Karpas-422 (cell line): Measurements from ENCODE around the gene UTY. TPM values are rescaled to one million over a fixed set of nuclear protein-coding genes. Genes with fewer than 3 reads are reported as not detected.

Experiments
- DNase-seq: peaks from one replicate; pipeline ENCODE4 v3.0.0-alpha.2; 2015
- H2AFZ ChIP-seq: fragments of 200-600 bp; sonication (generic); 2 replicates; pipeline ENCODE4 v1.6.1; 2014; ENCODE audit warnings: antibody characterized with exemption, low read length, mixed read lengths
- H3K27ac ChIP-seq: fragments of 200-600 bp; sonication (generic); 2 replicates; pipeline ENCODE4 v1.5.1; 2014; ENCODE audit warnings: mild to moderate bottlenecking, low read length, moderate library complexity
- H3K27me3 ChIP-seq: fragments of 200-600 bp; sonication (generic); 2 replicates; pipeline ENCODE4 v1.6.1; 2014; ENCODE audit warnings: low read length, mixed read lengths
- H3K36me3 ChIP-seq: fragments of 200-600 bp; sonication (generic); 2 replicates; pipeline ENCODE4 v1.6.1; 2014; ENCODE audit warnings: low read length, mixed read lengths; ENCODE audit not compliant: insufficient read depth
- H3K4me1 ChIP-seq: fragments of 200-600 bp; sonication (generic); 2 replicates; pipeline ENCODE4 v1.6.1; 2014; ENCODE audit warnings: mild to moderate bottlenecking, low read length, mixed read lengths
- H3K4me2 ChIP-seq: fragments of 200-600 bp; sonication (generic); 2 replicates; pipeline ENCODE4 v1.6.1; 2014; ENCODE audit warnings: low read length, low read depth, mild to moderate bottlenecking; ENCODE audit not compliant: poor library complexity, severe bottlenecking
- H3K4me3 ChIP-seq: fragments of 200-600 bp; sonication (generic); 2 replicates; pipeline ENCODE4 v1.5.1; 2014; ENCODE audit warnings: mild to moderate bottlenecking, antibody characterized with exemption, low read length, mixed read lengths
- H3K79me2 ChIP-seq: fragments of 200-600 bp; sonication (generic); 2 replicates; pipeline ENCODE4 v1.6.1; 2014; ENCODE audit warnings: mild to moderate bottlenecking, low read length, mixed read lengths
- H3K9ac ChIP-seq: fragments of 200-600 bp; sonication (generic); 2 replicates; pipeline ENCODE4 v1.6.0; 2014; ENCODE audit warnings: low read length
- H3K9me2 ChIP-seq: fragments of 200-600 bp; sonication (generic), shearing (Covaris generic); replicated peaks from 2 replicates; pipeline ENCODE4 v1.6.0; 2014; ENCODE audit warnings: mild to moderate bottlenecking, low read length, moderate library complexity; ENCODE audit not compliant: insufficient read depth
- H3K9me3 ChIP-seq: fragments of 300-700, 200-600 bp; sonication (generic); 2 replicates; pipeline ENCODE4 v1.6.1; 2014; ENCODE audit warnings: low read length, mixed read lengths
- H4K20me1 ChIP-seq: fragments of 200-600 bp; sonication (generic); 2 replicates; pipeline ENCODE4 v1.6.1; 2014; ENCODE audit warnings: mild to moderate bottlenecking, antibody characterized with exemption, low read length, low read depth; ENCODE audit not compliant: insufficient read depth
- total RNA-seq: library from RNA; depleted of rRNA; stranded (reverse); fragments of >200 nt; shearing (Covaris generic); gene quantifications from 2 replicates; pipeline ENCODE4 v1.2.3, GENCODE V29; 2014; ENCODE audit warnings: low replicate concordance; rRNA removed

Gene UTY
- total RNA-seq: not detected in 2 replicates

DNA sequence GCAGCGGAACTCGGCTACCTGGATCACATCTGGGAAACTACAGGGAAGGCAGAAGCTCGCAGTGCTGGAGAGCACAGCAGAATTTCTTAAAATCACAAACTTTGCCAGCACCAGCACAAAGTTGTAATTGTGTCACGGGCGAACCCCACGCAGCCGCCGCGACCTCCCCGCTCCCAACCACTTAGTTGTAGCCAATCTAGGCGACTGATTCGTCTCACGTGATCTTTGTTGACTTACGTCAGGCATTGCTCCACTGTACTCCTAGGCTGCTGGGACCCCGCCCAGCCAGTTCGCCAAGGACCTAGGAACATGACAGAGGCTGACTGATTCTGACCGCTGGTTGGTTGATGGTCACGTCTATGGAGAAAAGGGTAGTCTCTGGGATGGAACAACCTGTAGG, at the start of gene UTY:
Gene UTY (minus strand): TSS at position 206 of the 400 bp plus-strand sequence. CDS start 368 bp downstream, outside the sequence.
- no peaks in the 10 kb centered on the region for H3K79me2 ChIP-seq
- H3K27ac ChIP-seq: no peak within 1 kb of the TSS
- no peaks in the 10 kb centered on the region for H3K9me3 ChIP-seq
- H3K9me2 ChIP-seq: no peaks in the 10 kb centered on the region
- no peaks in the 10 kb centered on the region for H4K20me1 ChIP-seq
- DNase-seq: no peak
- no peak within 1 kb of the TSS for H2AFZ ChIP-seq
- no peak within 1 kb of the TSS for H3K9ac ChIP-seq
- H3K36me3 ChIP-seq: no peaks in the 10 kb centered on the region
- H3K4me3 ChIP-seq: no peak within 1 kb of the TSS
- H3K4me2 ChIP-seq: no peak within 1 kb of the TSS
- no peaks in the 10 kb centered on the region for H3K27me3 ChIP-seq
- no peaks in the 10 kb centered on the region for H3K4me1 ChIP-seq

DNA sequence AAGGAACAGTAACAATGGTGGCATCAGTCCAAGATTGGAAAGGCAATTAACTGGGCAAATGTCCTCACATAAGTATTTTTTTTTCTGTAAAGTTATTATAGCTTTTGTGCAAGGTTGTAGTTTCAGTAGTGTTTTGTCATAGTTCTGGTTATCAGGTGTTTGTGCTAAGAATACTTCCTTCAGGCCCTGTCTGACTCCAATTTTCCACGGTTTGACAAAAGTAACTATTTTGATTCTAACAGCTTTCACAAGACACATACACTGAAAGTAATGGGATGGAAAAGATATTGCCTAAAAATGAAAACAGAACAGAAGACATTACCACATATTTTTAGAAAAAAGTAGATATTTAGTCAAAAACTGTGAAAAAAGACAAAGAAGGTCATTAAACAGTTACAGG, 40.6 kb upstream of the UTY start:
- no peak for DNase-seq
- no peak overlapping the region for H3K9ac ChIP-seq
- no peak overlapping the region for H3K4me2 ChIP-seq
- no peaks in the 10 kb centered on the region for H3K9me2 ChIP-seq
- no peaks in the 10 kb centered on the region for H3K4me1 ChIP-seq
- no peak overlapping the region for H3K4me3 ChIP-seq
- H3K36me3 ChIP-seq: no peaks in the 10 kb centered on the region
- H2AFZ ChIP-seq: no peak overlapping the region
- H3K9me3 ChIP-seq: no peaks in the 10 kb centered on the region
- no peak overlapping the region for H3K27ac ChIP-seq
- no peaks in the 10 kb centered on the region for H4K20me1 ChIP-seq
- no peaks in the 10 kb centered on the region for H3K79me2 ChIP-seq
- H3K27me3 ChIP-seq: no peaks in the 10 kb centered on the region

DNA sequence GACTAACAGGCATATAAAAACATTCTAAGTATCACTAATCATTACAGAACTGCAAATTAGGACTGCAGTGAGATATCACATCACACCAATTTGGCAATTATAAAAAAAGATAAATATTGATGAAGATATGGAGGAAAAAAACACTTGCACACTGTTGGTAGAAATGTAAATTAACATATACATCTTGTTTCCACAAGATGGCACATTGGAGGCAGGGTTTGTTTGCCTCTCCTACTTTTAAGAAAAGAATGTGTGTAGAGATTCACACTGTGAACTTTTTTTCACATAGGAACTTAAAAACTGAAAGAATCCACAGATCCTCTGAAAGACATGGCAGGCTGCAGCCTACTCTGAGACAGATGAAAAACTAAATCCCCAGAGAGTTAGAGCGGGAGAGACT, 21.4 kb upstream of the UTY start:
- Histone ChIP-seq H3K36me3 (no peaks in the 10 kb centered on the region), H3K9ac (no peak overlapping the region), H3K4me2 (no peak overlapping the region), H3K79me2 (no peaks in the 10 kb centered on the region), H2AFZ (no peak overlapping the region), H3K27ac (no peak overlapping the region), H3K27me3 (no peaks in the 10 kb centered on the region), H3K4me1 (no peaks in the 10 kb centered on the region), H4K20me1 (no peaks in the 10 kb centered on the region), H3K4me3 (no peak overlapping the region), H3K9me2 (no peaks in the 10 kb centered on the region), H3K9me3 (no peaks in the 10 kb centered on the region)
- no peak for DNase-seq

DNA sequence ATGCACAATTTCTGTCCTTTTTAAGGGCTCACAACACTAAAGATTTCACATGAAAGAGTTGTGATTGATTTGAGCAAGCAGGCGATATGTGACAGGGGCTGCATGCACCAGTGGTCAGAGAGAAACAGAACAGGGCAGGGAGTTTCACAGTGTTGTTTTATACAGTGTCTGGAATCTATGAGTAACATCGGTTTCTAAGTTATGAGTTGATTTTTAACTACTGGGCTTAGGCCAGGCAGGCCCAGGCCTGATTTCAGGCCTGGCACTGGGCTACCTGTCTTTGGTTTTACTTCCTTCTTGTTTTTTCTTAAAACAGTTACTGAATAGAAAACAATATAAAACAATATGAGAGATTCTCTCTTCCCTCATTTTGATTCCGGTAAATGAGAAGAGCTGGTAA, 13.9 kb upstream of the UTY start:
- Histone ChIP-seq H2AFZ (no peak overlapping the region), H3K27me3 (no peaks in the 10 kb centered on the region), H3K4me3 (no peak overlapping the region), H3K4me1 (no peaks in the 10 kb centered on the region), H3K36me3 (no peaks in the 10 kb centered on the region), H4K20me1 (no peaks in the 10 kb centered on the region), H3K9ac (no peak overlapping the region), H3K4me2 (no peak overlapping the region), H3K79me2 (no peaks in the 10 kb centered on the region), H3K27ac (no peak overlapping the region), H3K9me2 (no peaks in the 10 kb centered on the region), H3K9me3 (no peaks in the 10 kb centered on the region)
- DNase-seq: no peak

DNA sequence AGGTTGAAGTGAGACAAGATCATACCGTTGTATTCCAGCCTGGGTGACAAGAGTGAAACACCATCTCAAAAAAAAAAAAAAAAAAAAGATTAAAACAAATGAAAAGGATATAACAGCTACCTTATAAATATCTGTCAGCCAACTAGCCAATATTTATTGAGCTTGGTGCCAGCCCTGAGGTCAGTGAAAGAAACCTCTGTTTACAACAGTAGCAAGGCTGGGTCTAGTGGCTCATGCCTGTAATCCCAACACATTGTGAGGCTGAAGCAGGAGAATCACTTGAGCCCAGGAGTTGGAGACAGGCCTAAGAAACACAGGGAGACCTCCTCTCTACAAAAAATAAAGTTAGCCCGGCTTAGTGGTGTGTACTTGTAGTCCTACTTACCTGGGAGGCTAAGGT, 12.6 kb upstream of the UTY start:
- H3K9me2 ChIP-seq: no peaks in the 10 kb centered on the region
- no peaks in the 10 kb centered on the region for H4K20me1 ChIP-seq
- no peak for DNase-seq
- H3K4me1 ChIP-seq: no peaks in the 10 kb centered on the region
- no peak overlapping the region for H3K4me2 ChIP-seq
- H3K27me3 ChIP-seq: no peaks in the 10 kb centered on the region
- no peaks in the 10 kb centered on the region for H3K36me3 ChIP-seq
- no peak overlapping the region for H3K4me3 ChIP-seq
- H2AFZ ChIP-seq: no peak overlapping the region
- H3K9me3 ChIP-seq: no peaks in the 10 kb centered on the region
- no peaks in the 10 kb centered on the region for H3K79me2 ChIP-seq
- H3K9ac ChIP-seq: no peak overlapping the region
- H3K27ac ChIP-seq: no peak overlapping the region

DNA sequence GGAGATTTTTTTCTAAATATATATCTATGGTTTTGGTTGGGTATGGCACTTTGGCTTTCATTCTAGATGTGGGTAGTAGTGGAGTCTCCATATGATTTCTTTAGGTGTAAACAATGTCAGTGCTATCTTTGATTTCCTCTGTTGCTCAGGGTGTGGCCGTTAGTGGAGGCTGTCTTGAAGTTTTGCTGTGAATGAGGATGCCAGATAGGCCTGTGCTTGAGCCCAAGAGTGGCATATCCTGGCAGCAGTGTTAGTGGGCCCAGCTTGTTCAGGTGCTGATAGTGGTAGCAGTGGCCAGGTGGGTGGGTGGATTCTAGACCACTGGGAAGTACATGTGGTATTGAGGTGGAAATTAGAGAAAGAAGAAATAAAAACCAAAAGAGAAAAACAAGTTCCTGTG, 8.9 kb upstream of the UTY start:
- no peak overlapping the region for H2AFZ ChIP-seq
- no peaks in the 10 kb centered on the region for H3K9me2 ChIP-seq
- no peak overlapping the region for H3K27ac ChIP-seq
- no peak overlapping the region for H3K9ac ChIP-seq
- no peaks in the 10 kb centered on the region for H3K36me3 ChIP-seq
- H3K9me3 ChIP-seq: no peaks in the 10 kb centered on the region
- DNase-seq: no peak
- H3K27me3 ChIP-seq: no peaks in the 10 kb centered on the region
- no peaks in the 10 kb centered on the region for H3K4me1 ChIP-seq
- H4K20me1 ChIP-seq: no peaks in the 10 kb centered on the region
- H3K4me3 ChIP-seq: no peak overlapping the region
- H3K4me2 ChIP-seq: no peak overlapping the region
- no peaks in the 10 kb centered on the region for H3K79me2 ChIP-seq

- no peak overlapping the region for H3K4me3 ChIP-seq
- no peaks in the 10 kb centered on the region for H3K9me3 ChIP-seq
- H4K20me1 ChIP-seq: no peaks in the 10 kb centered on the region
- no peak overlapping the region for H3K4me2 ChIP-seq
- H2AFZ ChIP-seq: no peak overlapping the region
- no peaks in the 10 kb centered on the region for H3K4me1 ChIP-seq
- no peaks in the 10 kb centered on the region for H3K36me3 ChIP-seq
- H3K27ac ChIP-seq: no peak overlapping the region
- H3K79me2 ChIP-seq: no peaks in the 10 kb centered on the region
- H3K9me2 ChIP-seq: no peaks in the 10 kb centered on the region
- H3K9ac ChIP-seq: no peak overlapping the region
- no peak for DNase-seq
- no peaks in the 10 kb centered on the region for H3K27me3 ChIP-seq
Measured at GRCh38 chrY:13479121-13479711, 617 bp downstream of the UTY start.

DNA sequence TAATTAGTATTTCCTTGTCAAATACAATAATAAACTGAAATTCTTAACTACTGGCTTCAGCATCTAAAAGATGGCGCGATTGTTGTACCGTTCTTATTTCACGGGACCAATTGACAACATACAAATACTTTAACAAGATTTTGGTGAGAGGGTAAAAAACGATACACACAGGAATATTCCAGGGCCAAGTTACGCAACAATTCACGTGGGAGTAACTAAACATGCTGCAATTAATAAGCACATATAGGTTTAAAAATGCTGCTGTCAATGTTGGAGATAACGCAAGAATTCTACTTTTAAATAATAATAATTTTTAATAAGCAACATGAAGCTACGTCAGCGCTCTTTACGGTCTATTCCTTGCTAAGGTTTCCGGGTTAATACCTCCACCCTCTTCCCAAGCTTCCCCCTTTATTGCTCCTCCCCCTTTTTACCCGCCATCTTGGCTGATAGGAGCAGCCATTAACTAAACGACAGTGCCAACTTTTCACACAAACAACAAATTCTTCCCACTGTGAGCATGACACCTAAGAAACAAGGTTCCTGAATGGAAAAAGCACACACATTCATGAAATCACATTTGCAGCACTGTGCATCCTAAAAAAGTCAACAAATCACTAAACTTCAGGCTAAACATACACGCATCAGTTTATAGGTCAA, 1.6 kb downstream of the UTY start:
- H3K4me1 ChIP-seq: no peaks in the 10 kb centered on the region
- no peak overlapping the region for H3K9ac ChIP-seq
- H3K4me3 ChIP-seq: no peak overlapping the region
- no peaks in the 10 kb centered on the region for H4K20me1 ChIP-seq
- H3K9me2 ChIP-seq: no peaks in the 10 kb centered on the region
- H3K79me2 ChIP-seq: no peaks in the 10 kb centered on the region
- no peaks in the 10 kb centered on the region for H3K27me3 ChIP-seq
- DNase-seq: no peak
- H3K4me2 ChIP-seq: no peak overlapping the region
- no peaks in the 10 kb centered on the region for H3K9me3 ChIP-seq
- no peaks in the 10 kb centered on the region for H3K36me3 ChIP-seq
- no peak overlapping the region for H2AFZ ChIP-seq
- no peak overlapping the region for H3K27ac ChIP-seq
